Stimulated activated CD4-positive, alpha-beta T cell treated with anti-CD3 and anti-CD28 coated beads, Interleukin-1b, Interleukin-23, amount 100 ng/mL, for 48 hours (primary cell): ENCODE results near the gene SAMSN1.
"Not testable (repeated sequence)": the region's sequence is repeated elsewhere in the genome, so short reads cannot be mapped to it uniquely, and the experiment has no call there.

Experiments
- DNase-seq: peaks from one replicate; pipeline ENCODE4 v3.0.0-alpha.2; 2020

Gene SAMSN1

GRCh38 chr21:14562959-14563358 is 16.8 kb upstream of the SAMSN1 start:
- DNase-seq = no peak

GRCh38 chr21:14560555-14560954 is 14.4 kb upstream of the SAMSN1 start:
- DNase-seq = no peak

- no peak for DNase-seq
These were observed 14.0 kb upstream of the SAMSN1 start for GRCh38 chr21:14560139-14560538.

GRCh38 chr21:14559102-14559501 is 13.0 kb upstream of the SAMSN1 start:
- no peak for DNase-seq

GRCh38 chr21:14557413-14557812 is 11.3 kb upstream of the SAMSN1 start:
- no peak for DNase-seq

- peak; percentile 35 for DNase-seq
These were observed 8.8 kb upstream of the SAMSN1 start for GRCh38 chr21:14554948-14555347.

GRCh38 chr21:14553422-14553821 is 7.3 kb upstream of the SAMSN1 start:
- no peak for DNase-seq

- no peak for DNase-seq
These were observed 5.6 kb upstream of the SAMSN1 start for GRCh38 chr21:14551741-14552140.

GRCh38 chr21:14550135-14550534 is 4.0 kb upstream of the SAMSN1 start:
- DNase-seq = no peak

- DNase-seq = no peak
These were observed 2.7 kb upstream of the SAMSN1 start for GRCh38 chr21:14548779-14549178.

- DNase-seq = no peak
These were observed 1.9 kb upstream of the SAMSN1 start for GRCh38 chr21:14547834-14548513.

- DNase-seq = not testable (repeated sequence)
These were observed 604 bp upstream of the SAMSN1 start for GRCh38 chr21:14546719-14547118.

GRCh38 chr21:14543983-14544382 is 2.1 kb downstream of the SAMSN1 start:
- DNase-seq = no peak

GRCh38 chr21:14542638-14543037 is 3.5 kb downstream of the SAMSN1 start:
- no peak for DNase-seq

GRCh38 chr21:14541841-14542490 is 4.1 kb downstream of the SAMSN1 start:
- peak; percentile 9 for DNase-seq

- no peak for DNase-seq
These were observed 7.6 kb downstream of the SAMSN1 start for GRCh38 chr21:14538483-14538882.

- DNase-seq = no peak
These were observed 9.2 kb downstream of the SAMSN1 start for GRCh38 chr21:14536929-14537328.

- DNase-seq = no peak
These were observed 10.4 kb downstream of the SAMSN1 start for GRCh38 chr21:14535702-14536101.

GRCh38 chr21:14533499-14534428 is 12.4 kb downstream of the SAMSN1 start:
- no peak for DNase-seq

GRCh38 chr21:14531757-14532316 is 14.3 kb downstream of the SAMSN1 start:
- peak; percentile 23 for DNase-seq

GRCh38 chr21:14530592-14530991 is 15.5 kb downstream of the SAMSN1 start:
- DNase-seq = no peak

GRCh38 chr21:14528815-14529214 is 17.3 kb downstream of the SAMSN1 start:
- DNase-seq = no peak
